Ishikawa (cell line): ENCODE measurements around the gene NUP58.

Experiments used
- CEBPB ChIP-seq: IDR thresholded peaks from 2 replicates; pipeline ENCODE4 v1.6.1; 2012
- CREB1 ChIP-seq: IDR thresholded peaks from 2 replicates; pipeline ENCODE4 v1.6.1; 2012; ENCODE audit warnings: low read depth
- EGR1 ChIP-seq: IDR thresholded peaks from 2 replicates; pipeline ENCODE4 v1.6.1; 2012
- EP300 ChIP-seq: IDR thresholded peaks from 2 replicates; pipeline ENCODE4 v1.6.1; 2012; ENCODE audit warnings: borderline replicate concordance
- FOXM1 ChIP-seq: IDR thresholded peaks from 2 replicates; pipeline ENCODE4 v1.6.1; 2012; ENCODE audit warnings: low read depth, borderline replicate concordance
- MAX ChIP-seq: IDR thresholded peaks from 2 replicates; pipeline ENCODE4 v1.6.1; 2012
- NFIC ChIP-seq: IDR thresholded peaks from 2 replicates; pipeline ENCODE4 v1.6.1; 2012
- RAD21 ChIP-seq: IDR thresholded peaks from 2 replicates; pipeline ENCODE4 v1.6.1; 2012; ENCODE audit warnings: low read depth
- REST ChIP-seq: IDR thresholded peaks from 2 replicates; pipeline ENCODE4 v1.6.1; 2012; ENCODE audit warnings: low read depth, mild to moderate bottlenecking
- TAF1 ChIP-seq: IDR thresholded peaks from 2 replicates; pipeline ENCODE4 v1.6.1; 2012; ENCODE audit warnings: low read depth, mild to moderate bottlenecking
- TCF12 ChIP-seq: IDR thresholded peaks from 2 replicates; pipeline ENCODE4 v1.6.1; 2012; ENCODE audit warnings: low read depth
- TEAD4 ChIP-seq: IDR thresholded peaks from 2 replicates; pipeline ENCODE4 v1.6.1; 2012
- USF1 ChIP-seq: IDR thresholded peaks from 2 replicates; pipeline ENCODE4 v1.6.1; 2012
- YY1 ChIP-seq: IDR thresholded peaks from 2 replicates; pipeline ENCODE4 v1.6.1; 2012; ENCODE audit warnings: low read depth
- ZBTB7A ChIP-seq: IDR thresholded peaks from 2 replicates; pipeline ENCODE4 v1.6.1; 2012; ENCODE audit warnings: low read depth

Gene NUP58

GRCh38 chr13:25266706-25267105 lies 34.7 kb upstream of the NUP58 start:
- no peak for TF ChIP-seq NFIC
- TF ChIP-seq TCF12: no peak
- no peak for TF ChIP-seq RAD21
- TF ChIP-seq TEAD4: no peak
- TF ChIP-seq YY1: no peak
- no peak for TF ChIP-seq TAF1
- no peak for TF ChIP-seq FOXM1
- no peak for TF ChIP-seq EP300
- no peak for TF ChIP-seq CEBPB
- TF ChIP-seq MAX: no peak
- no peak for TF ChIP-seq ZBTB7A
- TF ChIP-seq CREB1: no peak

- TF ChIP-seq NFIC: no peak
- TF ChIP-seq RAD21: no peak
- no peak for TF ChIP-seq YY1
- TF ChIP-seq MAX: no peak
- TF ChIP-seq TEAD4: no peak
- TF ChIP-seq USF1: no peak
- TF ChIP-seq REST: no peak
- no peak for TF ChIP-seq EGR1
- no peak for TF ChIP-seq FOXM1
- TF ChIP-seq TAF1: no peak
Observed at GRCh38 chr13:25267715-25268114, 33.7 kb upstream of the NUP58 start.

DNA sequence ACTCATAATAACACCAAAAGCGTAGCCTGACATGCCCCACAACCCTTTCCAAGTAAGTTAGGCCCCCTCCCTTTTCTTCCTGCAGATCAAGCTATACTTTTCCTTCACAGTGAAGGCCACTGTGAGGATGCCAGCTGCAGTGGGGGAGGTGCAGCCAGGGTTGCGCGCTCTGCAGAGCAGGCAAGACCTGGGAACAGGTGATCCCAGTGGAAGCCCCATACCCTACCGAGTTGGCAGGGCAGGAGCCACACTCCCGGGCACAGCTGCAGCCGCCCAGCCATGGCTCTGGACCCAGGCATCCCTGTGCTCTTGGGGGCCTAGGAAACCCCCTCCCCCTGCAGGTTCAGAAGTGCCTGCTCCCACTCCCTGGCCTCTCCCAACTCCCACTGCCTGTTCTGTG lies 32.9 kb upstream of the NUP58 start:
- TF ChIP-seq CEBPB (no peak), TAF1 (no peak), NFIC (no peak), CREB1 (no peak), ZBTB7A (no peak), TEAD4 (no peak), EP300 (no peak), EGR1 (no peak), FOXM1 (no peak), TCF12 (no peak), YY1 (no peak), RAD21 (no peak), MAX (no peak), USF1 (no peak), REST (no peak)

DNA sequence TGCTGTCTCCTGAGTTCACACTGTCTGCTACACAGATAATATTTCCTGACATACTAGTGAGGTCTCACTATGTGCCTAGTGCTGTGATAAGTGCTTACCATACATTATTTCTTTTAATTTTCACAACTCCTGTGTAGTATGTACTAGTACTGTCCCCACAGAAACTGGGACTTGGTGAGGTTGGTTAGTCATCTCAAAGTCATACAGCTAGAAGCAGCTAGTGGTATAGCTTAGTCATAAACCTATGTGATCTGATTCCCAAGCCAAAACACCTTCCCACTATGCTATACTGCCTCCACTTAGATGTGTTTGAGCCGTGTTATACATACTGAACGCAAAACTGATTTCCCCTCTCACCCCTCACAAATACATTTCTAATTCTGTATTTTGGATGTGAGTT lies 24.7 kb upstream of the NUP58 start:
- TF ChIP-seq YY1: no peak
- no peak for TF ChIP-seq REST
- TF ChIP-seq TEAD4: no peak
- no peak for TF ChIP-seq TCF12
- no peak for TF ChIP-seq USF1
- no peak for TF ChIP-seq NFIC
- no peak for TF ChIP-seq EP300
- no peak for TF ChIP-seq FOXM1
- TF ChIP-seq ZBTB7A: no peak
- no peak for TF ChIP-seq TAF1

GRCh38 chr13:25280396-25280795 lies 21.0 kb upstream of the NUP58 start:
- TF ChIP-seq CREB1 (no peak), TCF12 (no peak), ZBTB7A (no peak), REST (no peak), EGR1 (no peak), USF1 (no peak), TAF1 (no peak), EP300 (no peak), CEBPB (no peak), MAX (no peak), RAD21 (no peak), NFIC (no peak), YY1 (no peak), FOXM1 (no peak), TEAD4 (no peak)
